ENCODE results near the gene BEAN1. TPM values are rescaled to one million over a fixed set of nuclear protein-coding genes. Genes with fewer than 3 reads are reported as not detected.

The BEAN1 gene
- total RNA-seq, 1 donor from 2014 or later, result 0.87 TPM

- H3K27ac ChIP-seq, result no peak overlapping the region
- H3K4me3 ChIP-seq, result no peak overlapping the region
- no peak for TF ChIP-seq CTCF (IDR thresholded peaks at IDR 0.05)
- H3K27me3 ChIP-seq, result no peaks in the 10 kb centered on the region
- intact Hi-C loops (cut with DNase I), result loop anchor here (10.0 kb wide), 1 partner anchor 85 kb away; no protein-coding TSS in a partner anchor
- H3K9me3 ChIP-seq, result no peaks in the 10 kb centered on the region
- DNase-seq (no peak), ATAC-seq (no peak)
- H3K36me3 ChIP-seq, result no peaks in the 10 kb centered on the region
- H3K4me1 ChIP-seq, result peaks cover 12% of the 10 kb centered on the region
Observed at GRCh38 chr16:66489818-66490217, 62.7 kb downstream of the BEAN1 start.

- Histone ChIP-seq H3K4me3 (no peak overlapping the region), H3K4me1 (peaks cover 12% of the 10 kb centered on the region), H3K27me3 (no peaks in the 10 kb centered on the region), H3K36me3 (no peaks in the 10 kb centered on the region), H3K9me3 (no peaks in the 10 kb centered on the region), H3K27ac (no peak overlapping the region)
- intact Hi-C loops (cut with DNase I), result no loop called here
- DNase-seq (no peak), ATAC-seq (no peak)
- TF ChIP-seq CTCF (IDR thresholded peaks at IDR 0.05), result no peak
Observed at GRCh38 chr16:66490774-66491715, 64.0 kb downstream of the BEAN1 start.

GRCh38 chr16:66491716-66492064 lies 64.6 kb downstream of the BEAN1 start:
- H3K4me3 ChIP-seq, result no peak overlapping the region
- H3K9me3 ChIP-seq, result no peaks in the 10 kb centered on the region
- H3K36me3 ChIP-seq, result no peaks in the 10 kb centered on the region
- H3K27me3 ChIP-seq, result no peaks in the 10 kb centered on the region
- no peak overlapping the region for H3K27ac ChIP-seq
- no peak for TF ChIP-seq CTCF (IDR thresholded peaks at IDR 0.05)
- peaks cover 9% of the 10 kb centered on the region for H3K4me1 ChIP-seq
- ATAC-seq, result no peak
- intact Hi-C loops (cut with DNase I), result no loop called here
- DNase-seq, result no peak

- DNase-seq, result no peak
- no peaks in the 10 kb centered on the region for H3K9me3 ChIP-seq
- no peak overlapping the region for H3K27ac ChIP-seq
- H3K4me1 ChIP-seq, result no peaks in the 10 kb centered on the region
- no peak overlapping the region for H3K4me3 ChIP-seq
- H3K36me3 ChIP-seq, result no peaks in the 10 kb centered on the region
- intact Hi-C loops (cut with DNase I), result no loop called here
- no peak for TF ChIP-seq CTCF (IDR thresholded peaks at IDR 0.05)
- no peak for ATAC-seq
- no peaks in the 10 kb centered on the region for H3K27me3 ChIP-seq
Observed at GRCh38 chr16:66493490-66494401, 66.7 kb downstream of the BEAN1 start.

GRCh38 chr16:66494916-66495315 lies 67.8 kb downstream of the BEAN1 start:
- intact Hi-C loops (cut with DNase I), result no loop called here
- ATAC-seq (no peak), DNase-seq (no peak)
- H3K36me3 ChIP-seq, result no peaks in the 10 kb centered on the region
- H3K9me3 ChIP-seq, result no peaks in the 10 kb centered on the region
- no peaks in the 10 kb centered on the region for H3K4me1 ChIP-seq
- H3K27me3 ChIP-seq, result no peaks in the 10 kb centered on the region
- no peak for TF ChIP-seq CTCF (IDR thresholded peaks at IDR 0.05)
- no peak overlapping the region for H3K27ac ChIP-seq
- H3K4me3 ChIP-seq, result no peak overlapping the region
